HG02588 (cell line): ENCODE measurements around the gene LRP5.
"Not testable (repeated sequence)": the region's sequence is repeated elsewhere in the genome, so short reads cannot be mapped to it uniquely, and the experiment has no call there.

Experiments
- ATAC-seq: cut with Tn5 transposase; IDR thresholded peaks from one replicate; pipeline ENCODE4 v1.9.1; 2021; ENCODE audit warnings: mild to moderate bottlenecking, moderate library complexity; ENCODE audit not compliant: unreplicated experiment

The LRP5 gene

DNA sequence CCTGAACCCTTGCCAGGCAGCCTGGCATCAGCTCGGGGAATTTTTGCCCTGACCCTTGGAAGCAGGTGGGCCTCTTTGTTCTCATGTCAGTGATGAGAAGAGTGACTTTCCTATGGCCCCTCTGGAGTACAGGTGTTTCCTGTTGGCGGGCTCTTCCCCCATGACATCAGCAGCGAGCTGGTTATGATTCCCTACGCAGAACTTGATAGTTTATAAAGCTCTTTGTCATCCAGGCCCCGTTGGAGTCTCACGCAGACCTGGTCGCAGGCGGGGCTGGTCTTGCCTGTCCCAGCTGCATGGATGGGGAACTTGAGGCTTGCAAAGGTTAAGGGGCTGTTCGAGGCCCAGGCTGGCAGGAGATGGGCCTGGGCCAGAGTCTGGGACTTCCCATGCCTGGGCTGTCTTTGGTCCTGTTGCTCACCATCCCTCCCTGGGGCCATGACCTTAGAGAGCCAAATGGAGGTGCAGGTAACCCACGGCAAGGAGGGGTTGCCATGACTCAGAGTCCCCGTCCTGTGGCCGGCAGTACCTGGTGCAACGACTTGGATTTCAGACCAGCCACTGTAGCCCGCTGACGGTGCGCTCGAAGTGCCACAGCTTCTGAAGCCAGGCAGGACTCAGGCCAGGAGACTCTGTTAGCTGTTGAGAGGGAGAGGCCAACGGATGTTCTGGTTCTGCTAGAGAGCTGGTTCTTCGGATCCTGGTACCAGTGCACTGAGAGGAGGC is 102.3 kb downstream of the LRP5 start:
- no peak for ATAC-seq

GRCh38 chr11:68416070-68416578 is 103.7 kb downstream of the LRP5 start:
- no peak for ATAC-seq

DNA sequence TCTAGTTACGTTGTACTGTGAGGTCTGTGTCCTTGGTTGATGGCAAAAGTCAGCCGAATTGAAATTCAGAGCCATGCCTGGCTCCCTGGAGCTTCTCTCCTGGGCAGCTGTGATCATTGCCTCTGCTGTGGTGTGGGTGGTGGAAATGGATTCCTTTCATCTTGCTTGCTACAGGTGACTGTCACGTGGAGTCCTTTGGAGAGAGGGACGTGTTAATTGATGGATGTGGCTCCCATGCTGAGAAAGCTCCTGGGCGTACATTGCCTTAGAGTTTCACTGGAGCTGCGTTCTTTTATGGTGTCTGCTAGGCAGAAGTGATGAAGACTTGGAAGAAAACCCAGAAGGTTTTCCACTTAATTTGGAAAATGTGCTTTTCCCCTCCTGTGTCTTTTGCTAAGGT is 106.3 kb downstream of the LRP5 start:
- no peak for ATAC-seq

- no peak for ATAC-seq
Measured at GRCh38 chr11:68420171-68420570, 107.8 kb downstream of the LRP5 start.

DNA sequence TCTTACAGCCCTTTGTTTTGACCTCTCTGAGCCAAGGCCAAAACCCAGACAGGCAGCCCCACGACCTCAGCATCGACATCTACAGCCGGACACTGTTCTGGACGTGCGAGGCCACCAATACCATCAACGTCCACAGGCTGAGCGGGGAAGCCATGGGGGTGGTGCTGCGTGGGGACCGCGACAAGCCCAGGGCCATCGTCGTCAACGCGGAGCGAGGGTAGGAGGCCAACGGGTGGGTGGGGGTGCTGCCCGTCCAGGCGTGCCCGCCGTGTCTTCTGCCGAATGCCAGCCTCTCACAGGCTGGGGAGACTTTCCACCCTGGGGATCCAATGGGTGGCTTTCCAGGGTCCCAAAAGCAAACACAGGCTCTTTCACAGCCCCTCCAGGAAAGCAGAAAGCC is 111.1 kb downstream of the LRP5 start:
- no peak for ATAC-seq

GRCh38 chr11:68424101-68424632 is 111.8 kb downstream of the LRP5 start:
- ATAC-seq = no peak

DNA sequence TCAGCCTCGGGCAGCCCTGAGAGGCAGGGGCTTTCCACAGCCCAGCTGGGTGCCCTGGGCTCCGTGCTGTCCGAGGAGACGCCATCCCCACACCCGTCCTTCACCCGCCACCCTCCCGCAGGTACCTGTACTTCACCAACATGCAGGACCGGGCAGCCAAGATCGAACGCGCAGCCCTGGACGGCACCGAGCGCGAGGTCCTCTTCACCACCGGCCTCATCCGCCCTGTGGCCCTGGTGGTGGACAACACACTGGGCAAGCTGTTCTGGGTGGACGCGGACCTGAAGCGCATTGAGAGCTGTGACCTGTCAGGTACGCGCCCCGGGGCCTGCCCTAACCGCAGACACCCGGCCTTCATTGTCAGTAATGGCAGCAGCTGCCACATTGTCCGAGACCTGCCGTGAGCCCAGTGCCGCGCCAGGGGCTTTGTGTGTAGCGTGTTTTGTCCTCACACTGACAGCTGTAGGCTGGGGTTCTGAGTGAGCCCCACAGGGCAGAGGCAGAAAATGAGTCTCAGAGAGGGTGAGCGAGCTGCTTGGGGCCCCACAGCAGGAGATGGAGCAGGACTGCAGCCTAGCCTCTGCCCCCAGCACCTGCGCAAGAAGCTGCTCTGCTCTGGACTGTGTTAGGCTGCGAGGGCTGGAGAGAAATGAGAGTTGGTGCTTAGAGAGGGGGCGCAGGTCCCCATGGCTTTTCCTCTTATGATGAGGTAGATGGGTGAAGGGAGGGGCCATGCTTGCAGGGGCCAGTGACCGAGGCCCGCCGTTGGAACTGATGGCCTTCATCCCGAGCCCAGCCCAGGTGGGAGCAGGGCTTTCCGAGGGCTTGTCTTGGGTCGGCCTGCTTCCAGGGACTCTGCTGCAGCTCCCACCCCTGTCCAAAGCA is 112.8 kb downstream of the LRP5 start:
- ATAC-seq = no peak

DNA sequence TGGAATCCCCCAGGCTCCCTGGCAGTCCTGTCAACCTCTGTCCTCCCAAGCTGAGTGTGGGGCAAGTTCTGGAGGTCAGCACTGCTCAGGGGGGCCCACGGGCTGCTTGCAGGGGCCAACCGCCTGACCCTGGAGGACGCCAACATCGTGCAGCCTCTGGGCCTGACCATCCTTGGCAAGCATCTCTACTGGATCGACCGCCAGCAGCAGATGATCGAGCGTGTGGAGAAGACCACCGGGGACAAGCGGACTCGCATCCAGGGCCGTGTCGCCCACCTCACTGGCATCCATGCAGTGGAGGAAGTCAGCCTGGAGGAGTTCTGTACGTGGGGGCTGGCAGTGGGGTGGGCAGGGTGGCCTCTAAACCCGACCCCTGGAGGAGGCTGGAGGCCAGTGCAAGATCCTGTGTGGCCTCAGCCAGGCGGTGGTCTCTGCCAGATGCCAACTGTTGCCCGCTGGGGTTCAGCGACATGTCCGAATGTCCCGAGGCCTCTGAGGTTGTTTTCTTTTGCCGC is 113.5 kb downstream of the LRP5 start:
- ATAC-seq = no peak

DNA sequence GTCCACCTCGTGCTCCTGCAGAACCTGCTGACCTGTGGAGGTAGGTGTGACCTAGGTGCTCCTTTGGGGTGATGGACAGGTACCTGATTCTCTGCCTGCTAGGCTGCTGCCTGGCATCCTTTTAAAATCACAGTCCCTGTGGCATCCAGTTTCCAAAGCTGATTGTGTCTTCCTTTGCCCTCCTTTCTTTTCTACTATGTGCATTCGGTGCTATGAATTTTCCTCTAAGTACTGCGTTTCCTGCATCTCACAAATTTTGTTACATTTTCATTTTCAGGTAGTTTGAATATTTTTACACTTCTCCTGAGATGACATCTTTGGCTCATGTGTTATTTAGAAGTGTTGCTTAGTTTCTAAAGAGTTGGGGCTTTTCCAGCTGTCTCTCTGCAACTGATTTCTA is 117.3 kb downstream of the LRP5 start:
- ATAC-seq = no peak

GRCh38 chr11:68430384-68430783 is 118.0 kb downstream of the LRP5 start:
- no peak for ATAC-seq

- ATAC-seq = no peak
Measured at GRCh38 chr11:68430801-68431200, 118.4 kb downstream of the LRP5 start.

DNA sequence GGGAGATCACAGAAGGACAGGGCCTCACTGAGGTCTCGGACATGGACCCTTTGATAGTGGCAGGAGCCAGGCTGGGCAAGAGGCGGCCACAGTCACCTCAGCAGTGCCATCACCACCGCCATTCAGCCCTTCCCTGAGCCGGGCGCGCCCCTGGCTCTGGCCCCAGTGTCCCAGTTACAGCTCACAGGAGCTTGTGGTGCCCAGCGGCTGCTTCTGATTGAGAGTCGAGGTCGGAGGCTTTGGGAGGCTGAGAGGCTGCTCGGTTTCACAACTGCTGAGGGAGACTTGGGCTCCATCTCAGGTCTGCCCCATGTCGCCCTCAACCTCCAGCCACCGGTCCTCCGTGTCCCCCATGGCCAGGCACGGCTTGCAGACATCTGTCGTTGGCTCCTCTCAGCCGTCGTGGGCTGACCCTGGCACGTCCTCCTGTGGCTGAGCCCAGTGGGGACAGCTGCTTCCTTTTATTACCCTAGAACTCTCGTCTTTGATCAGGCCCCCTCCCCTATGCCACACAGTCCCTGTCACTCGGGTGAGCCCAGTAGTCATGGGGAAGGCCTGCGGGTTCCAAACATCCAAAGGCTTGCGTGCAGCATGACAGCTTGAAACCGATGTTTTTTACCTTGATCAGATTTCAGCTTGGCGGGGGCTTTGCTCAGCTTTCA is 119.7 kb downstream of the LRP5 start:
- ATAC-seq = no peak

- ATAC-seq = no peak
Measured at GRCh38 chr11:68432874-68433273, 120.5 kb downstream of the LRP5 start.

DNA sequence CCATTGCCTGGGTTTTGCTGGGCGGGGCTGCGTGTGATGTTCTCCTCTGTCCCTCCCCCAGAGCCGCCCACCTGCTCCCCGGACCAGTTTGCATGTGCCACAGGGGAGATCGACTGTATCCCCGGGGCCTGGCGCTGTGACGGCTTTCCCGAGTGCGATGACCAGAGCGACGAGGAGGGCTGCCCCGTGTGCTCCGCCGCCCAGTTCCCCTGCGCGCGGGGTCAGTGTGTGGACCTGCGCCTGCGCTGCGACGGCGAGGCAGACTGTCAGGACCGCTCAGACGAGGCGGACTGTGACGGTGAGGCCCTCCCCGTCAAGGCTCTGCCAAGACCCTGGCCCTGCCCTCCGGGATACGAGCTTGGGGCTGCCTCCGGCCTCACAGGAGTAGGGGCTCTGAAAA is 121.2 kb downstream of the LRP5 start:
- no peak for ATAC-seq

- not testable (repeated sequence) for ATAC-seq
Measured at GRCh38 chr11:68434159-68434558, 121.8 kb downstream of the LRP5 start.

DNA sequence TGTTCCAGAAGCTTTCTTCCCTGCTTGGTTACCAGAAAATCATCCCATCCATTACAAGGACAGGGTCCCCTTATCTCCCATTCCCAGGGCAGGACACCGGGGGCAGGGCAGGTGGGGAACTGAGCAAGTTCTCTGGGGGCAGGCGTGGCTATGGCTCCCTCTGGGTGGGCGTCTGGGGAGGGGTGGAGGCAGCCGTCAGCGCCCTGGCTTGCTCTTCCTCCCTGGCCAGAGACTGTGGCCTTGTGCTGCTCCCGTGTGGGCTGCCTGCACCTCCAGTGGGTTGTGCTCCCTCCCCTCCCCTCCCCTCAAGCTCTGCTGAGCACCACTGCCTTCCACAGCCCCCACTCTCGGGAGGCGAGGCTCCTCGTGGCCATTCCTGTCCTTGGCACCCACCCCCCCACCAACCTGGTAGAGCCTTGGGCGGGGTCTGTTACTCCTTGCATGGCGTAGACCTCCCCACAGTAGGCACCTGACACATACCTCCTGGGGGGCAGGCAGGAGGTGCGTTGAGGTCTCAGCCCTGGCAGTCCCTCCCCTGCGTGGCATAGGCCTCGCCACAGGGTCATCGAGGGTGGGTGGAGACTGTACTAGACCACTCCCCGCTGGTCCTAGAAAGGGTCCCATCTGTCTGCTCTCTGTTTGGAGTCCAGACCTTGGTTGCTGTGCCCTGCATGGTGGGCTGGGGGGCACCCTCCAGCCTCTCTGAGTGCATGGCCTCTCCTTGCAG is 123.9 kb downstream of the LRP5 start:
- ATAC-seq = no peak

DNA sequence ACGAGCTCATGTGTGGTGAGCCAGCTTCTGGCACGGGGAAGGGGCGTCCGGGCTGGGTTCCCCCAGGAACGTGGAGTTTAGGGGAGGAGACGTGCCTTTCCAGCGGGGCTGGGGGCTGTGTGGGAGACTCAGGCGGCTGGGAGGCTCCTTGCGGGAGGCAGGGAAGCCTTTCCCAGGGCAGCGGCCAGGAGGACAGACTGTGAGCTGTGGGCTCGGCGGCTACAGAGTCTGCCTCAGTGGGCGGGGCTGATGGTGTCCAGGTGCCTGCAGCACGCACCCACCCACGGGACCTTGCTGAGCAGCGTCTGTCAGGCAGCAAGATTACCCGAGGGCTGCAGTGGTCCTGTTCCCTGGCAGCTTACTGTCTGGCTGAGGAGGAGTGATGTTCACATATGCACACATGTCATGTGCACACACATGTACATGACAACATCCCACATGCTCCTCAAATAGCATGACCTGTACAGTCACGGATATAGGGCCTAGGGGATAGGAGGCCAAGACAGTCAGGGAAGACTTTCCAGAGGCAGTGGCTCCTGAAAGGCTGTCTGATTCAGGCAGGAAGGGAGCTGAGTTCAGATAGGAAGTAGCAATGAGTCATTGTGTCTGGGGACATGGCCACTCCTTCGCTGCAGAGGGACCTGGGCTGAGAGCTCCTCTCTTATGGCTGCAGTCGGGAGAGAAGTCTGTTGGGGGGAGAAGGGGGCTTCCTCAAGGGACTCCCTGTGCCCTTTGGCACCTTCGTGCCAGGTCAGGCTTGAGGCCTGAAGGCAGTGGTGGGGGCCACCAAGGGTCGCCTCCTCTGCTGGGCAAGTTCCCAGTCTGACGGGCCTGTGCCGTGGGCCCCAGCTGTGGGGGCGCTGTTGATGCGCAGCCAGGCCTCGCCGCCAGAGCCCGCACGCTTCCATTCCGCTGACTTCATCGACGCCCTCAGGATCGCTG is 124.9 kb downstream of the LRP5 start:
- no peak for ATAC-seq

DNA sequence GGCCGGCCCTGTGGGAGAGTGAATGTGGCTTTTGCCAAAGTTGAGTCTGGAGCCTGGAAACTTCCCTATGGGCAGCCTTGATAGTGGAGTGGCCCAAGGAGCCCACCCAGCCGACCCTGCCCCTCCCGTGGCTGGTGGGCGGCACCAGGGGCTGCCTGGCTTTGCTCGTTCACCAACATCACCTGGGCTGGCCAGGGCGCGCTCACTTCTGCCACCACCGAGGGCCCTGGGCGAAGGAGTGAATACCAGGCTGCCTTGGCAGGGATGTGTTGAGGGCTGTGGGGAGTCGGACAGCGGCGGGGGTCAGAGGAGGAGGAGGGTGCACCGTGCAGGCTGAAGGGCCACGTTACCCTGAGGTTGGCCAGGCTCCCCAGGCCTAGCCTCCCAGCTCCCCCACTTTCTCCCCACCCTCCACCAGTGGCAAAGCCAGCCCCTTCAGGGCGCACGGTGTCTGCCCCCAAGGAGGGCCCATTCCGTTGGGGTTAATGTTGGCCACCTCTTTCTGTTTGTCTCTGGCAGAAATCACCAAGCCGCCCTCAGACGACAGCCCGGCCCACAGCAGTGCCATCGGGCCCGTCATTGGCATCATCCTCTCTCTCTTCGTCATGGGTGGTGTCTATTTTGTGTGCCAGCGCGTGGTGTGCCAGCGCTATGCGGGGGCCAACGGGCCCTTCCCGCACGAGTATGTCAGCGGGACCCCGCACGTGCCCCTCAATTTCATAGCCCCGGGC is 125.7 kb downstream of the LRP5 start:
- ATAC-seq = no peak
